Activated T-cell treated with anti-CD3 and anti-CD28 coated beads, Interleukin-2, amount 50 U/mL, for 24 hours (primary cell): ENCODE measurements around the gene LRRC1.

Source experiments
- DNase-seq: peaks from one replicate; pipeline ENCODE4 v3.0.0-alpha.2; 2020
- H3K27ac Mint-ChIP-seq: 2 replicates; pipeline ENCODE4 v1.8.0; 2020; ENCODE audit warnings: mild to moderate bottlenecking, mixed read lengths
- H3K27me3 Mint-ChIP-seq: 2 replicates; pipeline ENCODE4 v1.8.0; 2020; ENCODE audit warnings: mixed read lengths
- H3K36me3 Mint-ChIP-seq: 2 replicates; pipeline ENCODE4 v1.8.0; 2020; ENCODE audit warnings: low read depth, mixed read lengths
- H3K4me1 Mint-ChIP-seq: 2 replicates; pipeline ENCODE4 v1.8.0; 2020; ENCODE audit warnings: low read depth, mixed read lengths
- H3K4me3 Mint-ChIP-seq: 2 replicates; pipeline ENCODE4 v1.8.0; 2020; ENCODE audit warnings: mild to moderate bottlenecking, moderate library complexity, mixed read lengths
- H3K9me3 Mint-ChIP-seq: 2 replicates; pipeline ENCODE4 v1.8.0; 2020; ENCODE audit warnings: mixed read lengths

The LRRC1 gene

DNA sequence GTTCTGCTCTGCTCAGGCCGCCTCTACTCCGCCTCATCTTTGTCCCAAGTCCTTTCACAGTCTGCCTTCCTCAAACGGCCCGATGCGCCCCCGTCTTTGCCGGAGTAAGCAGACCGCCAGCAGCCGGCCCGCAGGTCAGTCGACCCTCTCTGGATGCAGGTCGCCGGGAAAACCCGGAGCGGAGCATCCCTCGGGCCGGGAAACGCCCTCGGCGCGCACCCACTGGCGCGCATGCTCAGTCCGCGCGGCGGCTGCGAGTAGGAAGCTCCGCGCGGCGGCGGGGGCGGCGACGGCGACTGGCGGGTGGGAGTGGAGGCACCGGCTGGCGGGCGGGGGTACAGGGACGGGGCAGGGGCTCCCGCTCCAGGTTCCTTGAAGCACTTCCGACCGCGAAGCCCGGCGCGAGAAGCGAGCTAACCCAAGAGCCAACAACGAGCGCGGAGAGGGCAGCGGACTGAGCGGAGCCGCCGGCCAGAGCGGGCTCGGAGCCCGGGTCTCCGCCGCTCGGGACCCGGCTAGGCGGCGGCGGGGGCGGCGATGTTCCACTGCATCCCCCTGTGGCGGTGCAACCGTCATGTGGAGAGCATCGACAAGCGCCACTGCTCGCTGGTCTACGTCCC is at the start of gene LRRC1:
TSS of gene LRRC1 (plus strand) at position 286 of the 620 bp plus-strand sequence. CDS start at position 538, 252 bp downstream.
- Mint-ChIP-seq H3K27me3 (peaks cover 48% of the 10 kb centered on the region), H3K27ac (peak within 1 kb of the TSS; percentile 93), H3K4me3 (peak within 1 kb of the TSS; percentile 91), H3K36me3 (peaks cover 6% of the 10 kb centered on the region), H3K4me1 (peaks cover 32% of the 10 kb centered on the region), H3K9me3 (no peaks in the 10 kb centered on the region)
- peak; percentile 90 for DNase-seq

DNA sequence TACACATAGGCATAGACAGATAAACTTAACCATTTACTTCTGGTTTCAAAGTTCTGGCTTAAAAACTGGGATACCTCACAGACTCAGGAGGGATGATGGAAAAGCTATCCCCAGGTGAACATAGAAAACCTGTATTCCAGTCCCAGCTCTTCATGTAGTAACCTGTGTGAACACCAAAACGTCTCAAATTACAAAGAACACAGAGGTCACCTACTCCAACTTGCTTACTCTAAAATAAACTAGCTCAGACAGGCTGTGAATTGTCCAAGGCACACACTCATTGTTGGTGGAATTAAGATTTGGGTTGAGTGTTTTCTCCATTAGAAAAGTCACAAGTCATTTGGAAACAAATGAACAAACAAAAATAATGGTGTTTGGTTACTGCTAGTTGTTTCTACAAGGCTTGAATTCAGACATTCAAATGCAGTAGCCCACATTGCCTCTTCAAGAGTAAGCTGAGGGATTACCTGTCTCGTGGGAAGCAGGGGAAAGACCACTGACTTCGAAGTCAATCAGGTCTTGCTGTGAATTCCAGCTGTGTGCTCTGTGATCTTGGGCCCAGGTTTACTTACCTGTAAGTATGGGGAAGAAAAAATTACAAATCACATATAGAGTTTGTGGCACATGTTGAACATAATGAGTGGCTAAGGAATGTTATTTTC is 48.2 kb upstream of the LRRC1 start:
- H3K27me3 Mint-ChIP-seq, result no peaks in the 10 kb centered on the region
- H3K4me3 Mint-ChIP-seq, result no peak overlapping the region
- H3K36me3 Mint-ChIP-seq, result no peaks in the 10 kb centered on the region
- peaks cover 6% of the 10 kb centered on the region for H3K4me1 Mint-ChIP-seq
- DNase-seq, result no peak
- no peak overlapping the region for H3K27ac Mint-ChIP-seq
- no peaks in the 10 kb centered on the region for H3K9me3 Mint-ChIP-seq

DNA sequence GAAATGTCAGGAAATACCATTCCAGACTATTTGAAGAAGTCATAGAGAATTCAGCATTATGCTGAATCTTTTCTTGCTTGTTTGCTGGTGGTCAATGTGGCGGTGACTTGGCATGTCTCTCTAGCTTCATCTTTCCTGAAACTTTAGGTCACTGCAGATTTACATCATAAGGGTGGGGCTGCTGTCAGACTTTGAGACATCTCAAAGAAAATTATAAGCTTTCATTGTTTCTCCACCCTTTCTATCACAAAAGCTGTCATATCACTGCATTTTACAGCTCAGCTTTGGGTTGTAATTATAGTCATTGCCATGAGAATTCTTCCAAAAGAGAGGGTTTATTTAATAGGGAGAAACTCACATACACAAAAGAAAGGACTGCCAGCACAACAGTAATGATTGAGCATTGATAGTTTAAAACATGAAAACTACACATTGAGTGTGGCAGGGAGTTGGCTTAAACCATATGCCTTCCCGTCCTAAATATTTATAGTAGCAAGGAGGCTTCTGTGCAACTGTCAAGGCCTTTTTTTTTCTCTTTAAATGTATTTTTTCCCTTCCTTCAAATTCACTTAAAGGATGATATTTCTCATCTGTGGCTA is 44.7 kb upstream of the LRRC1 start:
- no peak overlapping the region for H3K27ac Mint-ChIP-seq
- no peaks in the 10 kb centered on the region for H3K36me3 Mint-ChIP-seq
- H3K4me1 Mint-ChIP-seq, result no peaks in the 10 kb centered on the region

DNA sequence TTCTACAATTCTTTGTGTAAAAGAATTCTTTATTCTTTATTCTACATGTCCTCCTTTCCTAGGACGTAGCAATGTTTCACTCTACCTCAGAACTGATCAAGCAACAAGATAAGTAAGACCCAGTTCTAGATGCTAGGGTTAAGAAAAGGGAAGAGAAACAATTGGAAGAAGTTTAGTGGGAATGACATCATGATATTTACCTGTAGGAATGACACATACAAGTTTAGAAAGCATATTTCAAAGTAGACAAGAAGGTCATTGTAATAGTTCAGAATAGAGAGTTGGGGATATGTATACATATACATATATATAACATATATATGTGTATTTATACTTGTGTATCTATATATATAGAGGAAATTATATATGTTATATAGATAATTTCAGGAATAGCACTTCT is 43.4 kb upstream of the LRRC1 start:
- Mint-ChIP-seq H3K27ac (no peak overlapping the region), H3K27me3 (peaks cover 12% of the 10 kb centered on the region), H3K4me3 (no peak overlapping the region), H3K36me3 (no peaks in the 10 kb centered on the region), H3K9me3 (no peaks in the 10 kb centered on the region), H3K4me1 (no peaks in the 10 kb centered on the region)
- no peak for DNase-seq

More for the DNA sequence above, 44.7 kb upstream of the LRRC1 start:
- H3K4me3 Mint-ChIP-seq, result no peak overlapping the region
- peaks cover 12% of the 10 kb centered on the region for H3K27me3 Mint-ChIP-seq
- no peak for DNase-seq
- no peaks in the 10 kb centered on the region for H3K9me3 Mint-ChIP-seq

DNA sequence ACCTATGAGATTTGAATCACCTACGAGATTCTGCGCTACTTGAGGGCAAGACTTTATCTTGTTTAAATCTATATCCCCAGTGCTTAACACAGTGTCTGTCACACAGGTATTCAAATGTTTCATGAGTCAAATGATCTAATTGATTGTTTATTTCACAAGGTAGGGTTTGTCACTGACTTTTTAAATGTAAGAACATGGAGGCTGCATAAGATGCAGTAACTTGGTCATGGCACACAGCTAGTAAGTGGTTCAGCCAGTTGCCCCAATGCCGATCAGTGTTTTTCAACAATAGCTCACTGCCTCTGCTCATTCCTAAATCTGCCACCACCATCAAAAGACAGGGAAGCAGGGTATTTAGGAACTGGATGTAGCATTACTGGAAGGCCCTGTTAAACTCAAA is 42.4 kb upstream of the LRRC1 start:
- no peak overlapping the region for H3K27ac Mint-ChIP-seq
- H3K36me3 Mint-ChIP-seq, result no peaks in the 10 kb centered on the region
- peaks cover 12% of the 10 kb centered on the region for H3K27me3 Mint-ChIP-seq
- no peak overlapping the region for H3K4me3 Mint-ChIP-seq
- DNase-seq, result no peak
- no peaks in the 10 kb centered on the region for H3K4me1 Mint-ChIP-seq
- H3K9me3 Mint-ChIP-seq, result no peaks in the 10 kb centered on the region

DNA sequence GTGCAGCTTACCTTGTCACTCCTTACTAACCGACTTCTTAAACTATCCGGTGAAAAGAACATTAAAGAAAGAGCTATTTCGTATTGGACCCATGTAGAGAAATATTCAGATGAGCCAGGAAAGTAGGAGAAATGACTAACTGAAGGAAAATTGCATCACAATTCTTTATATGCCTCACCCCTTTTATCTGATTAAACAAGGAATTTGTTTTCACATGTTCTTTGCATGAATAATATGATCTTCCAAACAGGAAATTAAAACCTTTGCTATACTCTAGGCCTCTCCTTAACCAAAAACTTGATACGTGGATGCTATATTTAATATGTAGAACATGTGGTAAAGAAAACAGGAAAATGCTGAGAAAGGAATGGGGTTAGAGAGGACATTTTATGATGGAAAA is 41.9 kb upstream of the LRRC1 start:
- Mint-ChIP-seq H3K4me3 (no peak overlapping the region), H3K4me1 (no peaks in the 10 kb centered on the region), H3K36me3 (no peaks in the 10 kb centered on the region), H3K9me3 (no peaks in the 10 kb centered on the region), H3K27me3 (peaks cover 12% of the 10 kb centered on the region), H3K27ac (no peak overlapping the region)
- no peak for DNase-seq

DNA sequence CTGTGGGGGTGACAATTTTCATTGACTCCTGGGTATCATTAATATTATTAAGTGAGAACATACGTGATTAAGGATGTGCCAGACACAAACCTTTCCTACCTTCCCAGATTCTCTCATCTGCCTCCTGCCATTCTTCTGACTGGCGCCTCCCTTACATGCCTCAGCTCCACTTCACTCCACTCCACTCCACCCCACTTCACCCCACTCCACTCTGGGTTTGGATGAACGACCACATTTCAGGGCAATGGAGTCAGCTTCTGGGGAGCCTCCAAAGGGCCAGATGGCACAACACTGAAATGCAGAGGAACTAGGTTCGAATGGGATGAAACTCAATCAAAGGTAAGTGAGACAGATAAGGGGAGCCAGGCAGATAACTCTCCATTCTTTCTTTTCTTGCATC is 40.5 kb upstream of the LRRC1 start:
- no peak for DNase-seq
- Mint-ChIP-seq H3K4me1 (no peaks in the 10 kb centered on the region), H3K27me3 (peaks cover 12% of the 10 kb centered on the region), H3K4me3 (no peak overlapping the region), H3K27ac (no peak overlapping the region), H3K9me3 (no peaks in the 10 kb centered on the region), H3K36me3 (no peaks in the 10 kb centered on the region)

DNA sequence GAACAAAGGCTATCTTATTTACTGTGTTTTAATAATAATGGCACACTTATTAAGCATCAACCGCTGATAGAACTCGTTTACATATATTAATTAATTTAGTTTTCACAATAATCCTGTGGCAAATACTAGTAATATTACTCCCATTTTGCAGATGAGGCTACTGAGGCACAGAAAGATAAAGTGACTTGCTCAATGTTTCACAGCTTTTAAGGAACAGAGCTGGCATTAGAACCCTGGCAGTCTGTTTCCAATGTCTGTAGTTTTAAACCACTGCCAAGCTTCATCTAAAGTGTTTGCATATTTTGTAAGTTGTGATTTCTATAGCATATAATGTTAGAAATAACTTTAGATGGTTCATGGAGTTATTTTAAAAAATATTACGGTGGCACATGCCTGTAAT is 38.4 kb upstream of the LRRC1 start:
- Mint-ChIP-seq H3K4me3 (no peak overlapping the region), H3K27ac (no peak overlapping the region), H3K4me1 (no peaks in the 10 kb centered on the region), H3K27me3 (peaks cover 12% of the 10 kb centered on the region), H3K36me3 (no peaks in the 10 kb centered on the region), H3K9me3 (no peaks in the 10 kb centered on the region)
- no peak for DNase-seq

DNA sequence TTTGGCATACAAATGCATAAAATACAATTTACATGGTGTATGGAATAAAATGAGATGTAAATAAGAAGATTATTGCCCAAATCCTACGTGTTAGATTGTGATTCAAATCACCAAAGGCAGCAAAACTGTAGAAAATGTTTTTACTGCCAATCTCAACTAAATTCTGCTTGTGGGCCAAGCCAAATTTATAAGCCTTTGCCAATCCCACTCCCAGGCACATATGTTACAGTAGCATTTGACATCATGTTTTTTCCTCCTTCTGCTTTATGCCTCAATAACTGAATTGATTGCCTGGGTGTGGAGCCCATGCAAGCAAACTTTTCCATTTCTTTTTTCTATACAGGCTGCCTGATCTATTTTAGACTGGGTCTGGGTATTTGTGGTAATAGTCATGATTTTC is 36.3 kb upstream of the LRRC1 start:
- Mint-ChIP-seq H3K4me1 (no peaks in the 10 kb centered on the region), H3K27me3 (peaks cover 14% of the 10 kb centered on the region), H3K27ac (no peak overlapping the region), H3K4me3 (no peak overlapping the region), H3K36me3 (no peaks in the 10 kb centered on the region), H3K9me3 (no peaks in the 10 kb centered on the region)
- DNase-seq, result no peak

DNA sequence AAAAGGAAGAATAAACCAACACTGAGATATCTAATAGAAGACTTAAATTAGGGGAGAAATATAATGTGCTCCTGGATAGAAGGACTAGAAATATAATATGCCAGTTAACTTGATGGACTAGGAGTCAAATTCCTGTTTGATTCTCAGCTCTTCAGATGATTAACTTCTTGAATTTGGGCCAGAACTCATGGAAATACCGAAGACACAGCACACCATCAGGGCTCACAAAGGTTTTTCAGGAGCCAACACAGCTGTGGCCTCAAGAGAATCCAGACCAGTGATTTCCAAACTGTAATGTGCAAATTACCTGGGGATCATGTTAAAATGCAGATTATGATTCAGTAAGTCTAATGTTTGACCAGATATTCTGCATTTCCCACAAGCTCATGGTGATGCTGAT is 33.8 kb upstream of the LRRC1 start:
- Mint-ChIP-seq H3K27me3 (peaks cover 18% of the 10 kb centered on the region), H3K4me1 (no peaks in the 10 kb centered on the region), H3K9me3 (no peaks in the 10 kb centered on the region), H3K4me3 (no peak overlapping the region), H3K27ac (no peak overlapping the region), H3K36me3 (no peaks in the 10 kb centered on the region)
- no peak for DNase-seq

DNA sequence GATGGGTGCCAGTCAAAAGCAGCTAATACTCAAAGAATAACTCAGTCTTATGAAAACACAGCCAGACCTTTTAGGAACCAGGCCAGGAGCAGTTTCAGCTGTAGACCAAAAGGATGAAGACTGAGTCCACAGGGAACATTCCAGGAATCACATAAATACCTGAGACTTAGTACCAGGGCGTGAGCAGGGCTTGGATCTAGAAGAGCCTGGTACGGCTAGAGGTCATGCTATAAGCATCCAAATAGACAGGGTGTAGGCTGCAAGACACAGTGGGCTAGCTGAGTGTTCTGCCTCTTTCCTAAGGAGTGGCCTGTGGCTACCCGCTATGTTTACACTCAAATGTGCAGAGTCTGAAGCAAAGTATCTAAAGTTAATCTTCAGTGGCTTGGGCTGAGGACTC is 29.5 kb upstream of the LRRC1 start:
- H3K36me3 Mint-ChIP-seq, result no peaks in the 10 kb centered on the region
- peaks cover 18% of the 10 kb centered on the region for H3K27me3 Mint-ChIP-seq
- no peak overlapping the region for H3K27ac Mint-ChIP-seq
- no peak overlapping the region for H3K4me3 Mint-ChIP-seq
- no peaks in the 10 kb centered on the region for H3K4me1 Mint-ChIP-seq
- DNase-seq, result no peak
- H3K9me3 Mint-ChIP-seq, result no peaks in the 10 kb centered on the region

DNA sequence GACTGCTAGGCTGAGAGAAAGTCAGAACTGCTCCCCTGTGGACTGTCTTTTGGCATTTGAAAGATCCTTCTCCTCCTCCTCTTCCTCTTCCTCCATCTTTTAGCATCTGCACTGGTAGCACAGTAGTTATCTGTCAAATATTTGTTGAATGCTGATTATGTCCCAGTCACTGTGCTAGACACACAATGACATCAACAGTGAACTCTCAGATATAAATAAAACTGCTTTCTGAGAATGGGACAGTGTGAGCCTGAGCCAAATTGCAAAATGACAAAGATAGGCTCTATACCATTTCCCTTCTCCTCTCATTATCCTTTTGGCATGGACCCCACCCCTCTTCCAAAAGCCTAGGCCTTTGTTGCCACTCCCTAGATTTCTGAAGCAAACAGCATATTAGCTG is 27.9 kb upstream of the LRRC1 start:
- H3K4me1 Mint-ChIP-seq, result no peaks in the 10 kb centered on the region
- no peak overlapping the region for H3K4me3 Mint-ChIP-seq
- H3K9me3 Mint-ChIP-seq, result no peaks in the 10 kb centered on the region
- no peaks in the 10 kb centered on the region for H3K36me3 Mint-ChIP-seq
- no peak overlapping the region for H3K27ac Mint-ChIP-seq
- peaks cover 18% of the 10 kb centered on the region for H3K27me3 Mint-ChIP-seq
- no peak for DNase-seq

DNA sequence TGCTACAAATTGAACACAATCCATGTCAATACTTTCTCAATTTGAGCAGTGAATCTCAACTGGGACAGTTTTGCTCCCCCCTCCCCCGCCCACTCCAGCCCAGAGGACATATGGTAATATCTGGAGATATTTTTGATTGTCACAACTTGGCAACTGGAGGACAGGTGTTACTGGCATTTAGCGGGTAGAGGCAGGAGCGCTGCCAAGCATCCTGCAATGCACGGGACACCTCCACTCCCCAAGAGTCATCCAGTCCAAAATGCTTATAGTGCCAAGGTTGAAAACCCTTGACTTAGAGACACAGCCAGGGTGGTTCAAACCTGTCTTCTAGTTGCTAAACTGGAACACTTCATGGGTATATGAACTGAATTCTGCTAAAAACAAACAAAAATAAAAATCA is 26.9 kb upstream of the LRRC1 start:
- Mint-ChIP-seq H3K27ac (no peak overlapping the region), H3K4me1 (no peaks in the 10 kb centered on the region), H3K4me3 (no peak overlapping the region), H3K36me3 (no peaks in the 10 kb centered on the region), H3K27me3 (peaks cover 21% of the 10 kb centered on the region), H3K9me3 (no peaks in the 10 kb centered on the region)
- DNase-seq, result no peak

DNA sequence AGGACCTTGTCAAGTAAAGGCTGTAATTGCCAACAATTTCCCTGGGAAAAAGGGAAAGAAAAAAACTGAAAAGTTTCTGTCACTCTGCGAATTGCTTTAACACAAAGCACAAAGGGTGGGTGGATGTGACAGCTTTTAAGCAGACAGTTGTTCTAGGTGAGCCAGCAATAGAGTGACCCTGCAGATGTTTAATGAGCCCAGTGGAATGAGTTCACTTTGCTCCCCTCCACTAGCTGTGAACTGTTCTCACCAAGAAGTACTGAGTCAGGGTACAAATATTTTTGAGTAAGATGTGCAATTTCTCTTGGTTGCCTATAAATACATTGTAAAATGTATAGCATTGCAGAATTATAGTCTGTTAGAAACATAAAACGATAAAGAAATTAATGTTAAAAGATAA is 26.2 kb upstream of the LRRC1 start:
- Mint-ChIP-seq H3K27ac (no peak overlapping the region), H3K4me3 (no peak overlapping the region), H3K4me1 (no peaks in the 10 kb centered on the region), H3K36me3 (no peaks in the 10 kb centered on the region), H3K27me3 (peaks cover 17% of the 10 kb centered on the region), H3K9me3 (no peaks in the 10 kb centered on the region)
- DNase-seq, result no peak

DNA sequence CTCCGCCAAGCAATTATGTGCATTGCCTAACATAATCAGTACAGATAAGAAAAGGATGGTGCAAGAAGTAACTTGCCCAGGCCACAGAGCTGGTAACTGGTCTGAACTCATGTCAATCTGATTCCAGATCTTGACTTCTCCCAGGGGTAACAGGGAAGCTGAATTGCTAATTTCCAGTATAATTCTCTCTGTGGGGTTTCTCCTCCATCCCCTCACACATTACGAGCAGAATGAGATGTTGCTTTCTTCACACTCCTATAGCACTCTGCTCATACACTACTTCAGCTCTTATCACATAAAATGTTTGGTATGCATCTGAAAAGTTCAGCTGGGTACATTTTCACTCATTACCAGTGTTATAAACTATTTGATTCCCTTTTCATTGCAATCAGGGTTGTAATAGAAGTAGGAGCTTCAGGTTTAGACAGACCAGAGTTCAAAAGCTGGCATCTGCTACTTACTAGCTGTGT is 24.0 kb upstream of the LRRC1 start:
- H3K27me3 Mint-ChIP-seq, result peaks cover 13% of the 10 kb centered on the region
- no peaks in the 10 kb centered on the region for H3K9me3 Mint-ChIP-seq
- no peaks in the 10 kb centered on the region for H3K4me1 Mint-ChIP-seq
- no peak overlapping the region for H3K27ac Mint-ChIP-seq
- DNase-seq, result no peak
- no peaks in the 10 kb centered on the region for H3K36me3 Mint-ChIP-seq
- H3K4me3 Mint-ChIP-seq, result no peak overlapping the region
